ENCODE data around the gene SLC46A1. TPM values are rescaled to one million over a fixed set of nuclear protein-coding genes. Genes with fewer than 3 reads are reported as not detected.
A peak's percentile ranks its signal among the peaks of the same experiment; 100 is the strongest.

Gene SLC46A1
- total and polyA plus RNA-seq, 2 of the 13 experiments (the other 11 are each of a cell fraction or from before 2014, with no cell fraction given), result 19.6 to 22.6 TPM

GRCh38 chr17:28416703-28417311 is 10.8 kb upstream of the SLC46A1 start (continued):
- TF ChIP-seq ATF4 (CRISPR knock-in tag; IDR thresholded peaks at IDR 0.05), result no peak
- peak; percentile 95 for TF ChIP-seq XRCC5 (optimal IDR thresholded peaks at IDR 0.05; ENCODE audit: low read length)
- TF ChIP-seq ATF2 (CRISPR knock-in tag; IDR thresholded peaks at IDR 0.05), result peak; percentile 52; the same call in 1 of the 2 replicates
- TF ChIP-seq FOXA3 (CRISPR knock-in tag; IDR thresholded peaks at IDR 0.05), result peak; percentile 34; the same call in 1 of the 2 replicates
- TF ChIP-seq ZNF292 (CRISPR knock-in tag; IDR thresholded peaks at IDR 0.05; ENCODE audit: borderline replicate concordance, low read depth), result 0 out of 2 replicates have a peak, but pooled peaks have one; percentile 50
- no peak for TF ChIP-seq TERF1 (CRISPR knock-in tag; IDR thresholded peaks at IDR 0.05)
- TF ChIP-seq CAMTA2 (CRISPR knock-in tag; IDR thresholded peaks at IDR 0.05; ENCODE audit: borderline replicate concordance), result no peak
- no peak for TF ChIP-seq CREB1 (IDR thresholded peaks at IDR 0.05)
- TF ChIP-seq CREB1 (CRISPR knock-in tag; IDR thresholded peaks at IDR 0.05), result no peak
- peak; percentile 51 for TF ChIP-seq ZNF687 (CRISPR knock-in tag; IDR thresholded peaks at IDR 0.05)
- TF ChIP-seq IRF2 (CRISPR knock-in tag; IDR thresholded peaks at IDR 0.05), result peak; percentile 46; the same call in 1 of the 2 replicates
- peak; percentile 76 for TF ChIP-seq THAP11 (CRISPR knock-in tag; IDR thresholded peaks at IDR 0.05)
- TF ChIP-seq HIVEP1 (CRISPR knock-in tag; IDR thresholded peaks at IDR 0.05), result 0 out of 2 replicates have a peak, but pooled peaks have one; percentile 62
- TF ChIP-seq CBX2 (IDR thresholded peaks at IDR 0.05; ENCODE audit: low read depth, low read length), result no peak
- no peak for TF ChIP-seq CBX2 (CRISPR knock-in tag; IDR thresholded peaks at IDR 0.05; ENCODE audit: low read depth)
- TF ChIP-seq ZNF282 (IDR thresholded peaks at IDR 0.05; ENCODE audit: partially characterized antibody), result no peak
- peak; percentile 58; the same call in 1 of the 2 replicates for TF ChIP-seq ZNF556 (CRISPR knock-in tag; IDR thresholded peaks at IDR 0.05; ENCODE audit: borderline replicate concordance)
- TF ChIP-seq ZNF138 (CRISPR knock-in tag; IDR thresholded peaks at IDR 0.05; ENCODE audit: low read depth), result peak; percentile 31; the same call in 1 of the 2 replicates
- 0 out of 2 replicates have a peak, but pooled peaks have one; percentile 11 for TF ChIP-seq RARA (CRISPR knock-in tag; IDR thresholded peaks at IDR 0.05)
- no peak for TF ChIP-seq U2AF1 (optimal IDR thresholded peaks at IDR 0.05; ENCODE audit: low read depth, low read length)
- TF ChIP-seq KLF16 (CRISPR knock-in tag; IDR thresholded peaks at IDR 0.05), result 0 out of 4 replicates have a peak, but pooled peaks of 1 of the 2 experiments have one; percentile 31
- peak; percentile 74 for TF ChIP-seq CEBPG (CRISPR knock-in tag; IDR thresholded peaks at IDR 0.05)
- TF ChIP-seq DNMT3B (CRISPR knock-in tag; conservative IDR thresholded peaks at IDR 0.05), result 0 out of 2 replicates have a peak, but pooled peaks have one; percentile 26
- peak; percentile 42; the same call in 1 of the 2 replicates for TF ChIP-seq ERF (CRISPR knock-in tag; IDR thresholded peaks at IDR 0.05)
